Calu3 (cell line): ENCODE results near the gene STK16. TPM values are rescaled to one million over a fixed set of nuclear protein-coding genes. Genes with fewer than 3 reads are reported as not detected.

Experiments used
- BruUV-seq: library from RNA; stranded (reverse); fragments of 400-500 nt; replicated peaks from 2 replicates; lab custom pipeline; 2021; lab: Mats Ljungman, UMichigan
- CTCF ChIA-PET: fragments of 300-600 bp; sonication (Branson Sonifier 250); formaldehyde crosslinking; loops from one replicate; lab custom pipeline; 2022; ENCODE audit warnings: antibody characterized with exemption; lab: Charles Lee
- DNase-seq: peaks from one replicate; pipeline ENCODE4 v3.0.0; 2022
- H3K27ac Mint-ChIP-seq: one replicate; pipeline ENCODE4 v1.8.0; 2022; ENCODE audit warnings: mixed read lengths; ENCODE audit not compliant: unreplicated experiment
- H3K27me3 Mint-ChIP-seq: one replicate; pipeline ENCODE4 v1.8.0; 2022; ENCODE audit warnings: mixed read lengths; ENCODE audit not compliant: unreplicated experiment
- H3K36me3 Mint-ChIP-seq: one replicate; pipeline ENCODE4 v1.8.0; 2022; ENCODE audit warnings: mild to moderate bottlenecking, moderate library complexity, mixed read lengths; ENCODE audit not compliant: insufficient read depth, unreplicated experiment
- H3K4me1 Mint-ChIP-seq: one replicate; pipeline ENCODE4 v1.8.0; 2022; ENCODE audit warnings: mild to moderate bottlenecking, low read depth, mixed read lengths; ENCODE audit not compliant: unreplicated experiment
- H3K4me3 Mint-ChIP-seq: one replicate; pipeline ENCODE4 v1.8.0; 2022; ENCODE audit warnings: mild to moderate bottlenecking, low read depth, moderate library complexity, mixed read lengths; ENCODE audit not compliant: unreplicated experiment
- H3K9me3 Mint-ChIP-seq: one replicate; pipeline ENCODE4 v1.8.0; 2022; ENCODE audit warnings: low read depth, mixed read lengths; ENCODE audit not compliant: unreplicated experiment
- CTCF ChIP-seq: fragments of 200-600 bp; IDR thresholded peaks from one replicate; pipeline ENCODE4 v1.8.0; 2022; ENCODE audit warnings: antibody characterized with exemption; ENCODE audit not compliant: unreplicated experiment
- intact Hi-C: fragments of 100-400 bp; cut with micrococcal nuclease; formaldehyde crosslinking; loops from one replicate; pipeline ENCODE4 v1.10.0; 2022; ENCODE audit not compliant: unreplicated experiment
- total RNA-seq: library from RNA; stranded (reverse); gene quantifications from 2 replicates; pipeline ENCODE4 v1.2.3, GENCODE V29; 2022

STK16 gene
- total RNA-seq, 1 experiment from 2014 or later: 26.7 TPM

DNA sequence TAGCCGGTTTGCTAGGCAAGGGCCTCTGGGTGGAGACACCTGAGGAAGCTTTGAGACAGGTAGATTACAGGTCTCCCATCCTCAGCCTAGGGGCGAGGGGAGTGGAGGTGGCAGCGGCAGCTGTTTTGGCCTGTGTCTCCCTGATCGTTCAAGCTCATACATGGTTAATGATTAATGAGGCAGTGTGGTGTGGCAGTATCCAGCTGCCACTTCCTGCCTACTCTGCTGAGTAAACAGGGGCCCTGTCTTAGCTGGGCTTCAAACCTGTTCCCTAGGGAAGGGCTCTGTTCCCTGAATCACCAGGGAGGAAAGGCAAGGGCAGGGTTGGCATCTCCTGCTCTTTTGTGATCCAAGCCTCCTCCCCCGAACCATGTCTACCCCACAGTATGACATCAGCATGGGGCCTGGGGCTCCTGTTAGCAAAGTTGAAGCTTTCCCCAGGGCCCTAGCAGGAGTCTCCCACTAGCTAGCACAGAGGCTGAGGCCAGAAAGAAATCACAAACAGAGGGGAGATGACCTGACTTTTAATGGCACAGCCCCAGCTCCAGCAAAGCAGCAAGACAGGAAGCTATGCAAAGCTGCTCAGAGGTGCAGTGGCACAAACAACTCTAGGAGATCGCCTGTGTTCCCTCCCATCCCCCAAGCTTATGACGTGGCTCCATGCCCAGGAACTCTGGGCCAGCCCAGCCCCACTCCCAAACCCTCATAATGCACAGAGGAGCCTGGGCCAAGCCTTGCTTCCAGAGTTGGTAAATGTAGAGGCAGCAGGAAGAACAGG, 4.1 kb downstream of the STK16 start:
- intact Hi-C loops: loop anchor here (1.0 kb wide), 1 partner anchor 30 kb away; the partner anchor contains the start of gene DNAJB2

GRCh38 chr2:219250049-219250781, 4.9 kb downstream of the STK16 start:
- no peaks in the 10 kb centered on the region for H3K27me3 Mint-ChIP-seq
- TF ChIP-seq CTCF: no peak
- no peaks in the 10 kb centered on the region for H3K9me3 Mint-ChIP-seq
- H3K36me3 Mint-ChIP-seq: peaks cover 72% of the 10 kb centered on the region
- peaks cover 55% of the 10 kb centered on the region for H3K4me1 Mint-ChIP-seq
- intact Hi-C loops: loop anchor here (5.0 kb wide), 1 partner anchor 47 kb away; no protein-coding TSS in a partner anchor
- peak overlapping the region; percentile 96 for H3K27ac Mint-ChIP-seq
- CTCF ChIA-PET: interaction anchor here (1.1 to 2.6 kb wide), 4 partner anchors 22 to 45 kb away, joined by 4 to 26 read pairs (median 10); partner anchors contain the start of gene DNAJB2
- BruUV-seq: no TSS peak
- peak overlapping the region; percentile 54 for H3K4me3 Mint-ChIP-seq
- DNase-seq: no peak

More for the DNA sequence above, 4.1 kb downstream of the STK16 start:
- CTCF ChIA-PET: interaction anchor here (0.7 to 2.6 kb wide), 7 partner anchors 20 to 138 kb away, joined by 3 to 26 read pairs (median 5); partner anchors contain the start of genes ANKZF1, ATG9A, DNAJB2 and DNPEP
- Mint-ChIP-seq H3K36me3 (peaks cover 76% of the 10 kb centered on the region), H3K9me3 (no peaks in the 10 kb centered on the region), H3K27me3 (no peaks in the 10 kb centered on the region), H3K4me3 (peak overlapping the region; percentile 54), H3K4me1 (peaks cover 48% of the 10 kb centered on the region), H3K27ac (peak overlapping the region; percentile 96)
- DNase-seq: peak; percentile 83
- no TSS peak for BruUV-seq
- no peak for TF ChIP-seq CTCF

GRCh38 chr2:219251656-219252055, 6.4 kb downstream of the STK16 start:
- intact Hi-C loops: loop anchor here (5.0 kb wide), 1 partner anchor 46 kb away; no protein-coding TSS in a partner anchor
- CTCF ChIA-PET: interaction anchor here (1.0 kb wide), 1 partner anchor 193 kb away, joined by 3 read pairs; no protein-coding TSS in a partner anchor
- BruUV-seq: no TSS peak
- Mint-ChIP-seq H3K27me3 (no peaks in the 10 kb centered on the region), H3K27ac (no peak overlapping the region), H3K4me1 (peaks cover 56% of the 10 kb centered on the region), H3K9me3 (no peaks in the 10 kb centered on the region), H3K36me3 (peaks cover 57% of the 10 kb centered on the region), H3K4me3 (peak overlapping the region; percentile 95)
- TF ChIP-seq CTCF: no peak
- DNase-seq: no peak

- Mint-ChIP-seq H3K4me3 (peak overlapping the region; percentile 95), H3K36me3 (peaks cover 55% of the 10 kb centered on the region), H3K4me1 (peaks cover 56% of the 10 kb centered on the region), H3K27ac (no peak overlapping the region), H3K27me3 (no peaks in the 10 kb centered on the region), H3K9me3 (no peaks in the 10 kb centered on the region)
- CTCF ChIA-PET: interaction anchor here (1.8 to 3.2 kb wide), 2 partner anchors 35 to 43 kb away, joined by 7 to 10 read pairs; no protein-coding TSS in a partner anchor
- no TSS peak for BruUV-seq
- intact Hi-C loops: loop anchor here (5.0 kb wide), 1 partner anchor 45 kb away; no protein-coding TSS in a partner anchor
- no peak for TF ChIP-seq CTCF
- no peak for DNase-seq
These were observed 6.8 kb downstream of the STK16 start for GRCh38 chr2:219252084-219252483.
